PC-3 (cell line): ENCODE measurements around the gene IZUMO2. TPM values are rescaled to one million over a fixed set of nuclear protein-coding genes. Genes with fewer than 3 reads are reported as not detected.
A peak's percentile ranks its signal among the peaks of the same experiment; 100 is the strongest.
"Not testable (repeated sequence)": the region's sequence is repeated elsewhere in the genome, so short reads cannot be mapped to it uniquely, and the experiment has no call there.

Experiments used
- ATAC-seq: fragments of 200-7000 bp; cut with Tn5 transposase; 2 replicates; pipeline ENCODE4 v1.9.1; 2020; ENCODE audit warnings: mild to moderate bottlenecking, moderate library complexity
- BruUV-seq: library from RNA; stranded (reverse); fragments of 400-500 nt; replicated peaks from 2 replicates; lab custom pipeline; 2021; lab: Mats Ljungman, UMichigan
- CTCF ChIA-PET: fragments of 300-600 bp; sonication (Branson Sonifier 250); formaldehyde crosslinking; loops from one replicate; lab custom pipeline; 2022; ENCODE audit warnings: antibody characterized with exemption; lab: Charles Lee
- POLR2A ChIA-PET: fragments of 300-600 bp; sonication (Branson Sonifier 250); formaldehyde crosslinking; loops from one replicate; lab custom pipeline; 2022; ENCODE audit warnings: antibody characterized with exemption; ENCODE audit not compliant: unreplicated experiment; lab: Charles Lee
- DNase-seq: peaks from one replicate; pipeline ENCODE4 v3.0.0-alpha.2; 2015
- H2AFZ ChIP-seq: fragments of 300-600 bp; sonication (generic); 2 replicates; pipeline ENCODE4 v1.6.0; 2016; ENCODE audit warnings: antibody characterized with exemption, low read length
- H3F3A ChIP-seq: fragments of 300-600 bp; sonication (generic); one replicate; pipeline ENCODE4 v1.6.0; 2017; ENCODE audit warnings: antibody characterized with exemption, low read length, control low read depth, mild to moderate bottlenecking; ENCODE audit not compliant: unreplicated experiment
- H3K27ac ChIP-seq: fragments of 300-600 bp; sonication (generic); 2 replicates; pipeline ENCODE4 v1.5.1; 2016; ENCODE audit warnings: mild to moderate bottlenecking, low read length
- H3K27me3 ChIP-seq: fragments of 300-600 bp; sonication (generic); 2 replicates; pipeline ENCODE4 v1.6.1; 2016; ENCODE audit warnings: low read length, mixed read lengths
- H3K36me3 ChIP-seq: fragments of 300-600 bp; sonication (generic); 2 replicates; pipeline ENCODE4 v1.6.1; 2016; ENCODE audit warnings: low read depth, mixed run types, low read length, mixed read lengths
- H3K4me1 ChIP-seq: fragments of 300-600 bp; sonication (generic); 2 replicates; pipeline ENCODE4 v1.5.1; 2016; ENCODE audit warnings: low read length; ENCODE audit not compliant: insufficient read depth
- H3K4me2 ChIP-seq: fragments of 300-600 bp; sonication (generic); 2 replicates; pipeline ENCODE4 v1.6.0; 2016; ENCODE audit warnings: low read length
- H3K4me3 ChIP-seq: fragments of 300-600 bp; sonication (generic); 2 replicates; pipeline ENCODE4 v1.5.1; 2016; ENCODE audit warnings: mild to moderate bottlenecking, low read length, mixed read lengths
- H3K79me2 ChIP-seq: fragments of 300-600 bp; sonication (generic); 2 replicates; pipeline ENCODE4 v1.6.1; 2017; ENCODE audit warnings: low read length, mixed read lengths
- H3K9ac ChIP-seq: fragments of 300-600 bp; sonication (generic); 2 replicates; pipeline ENCODE4 v1.6.0; 2016; ENCODE audit warnings: mild to moderate bottlenecking, low read length
- H3K9me2 ChIP-seq: fragments of 300-600 bp; sonication (generic); replicated peaks from 2 replicates; pipeline ENCODE4 v1.6.1; 2016; ENCODE audit warnings: mixed run types, low read length, mixed read lengths
- H3K9me3 ChIP-seq: fragments of 300-600 bp; sonication (generic); 2 replicates; pipeline ENCODE4 v1.6.1; 2016; ENCODE audit warnings: low read length, mixed read lengths
- H4K20me1 ChIP-seq: fragments of 300-600 bp; sonication (generic); 2 replicates; pipeline ENCODE4 v1.6.1; 2016; ENCODE audit warnings: low read length, mixed read lengths
- intact Hi-C: fragments of 100-400 bp; cut with micrococcal nuclease; formaldehyde crosslinking; loops from 2 replicates; pipeline ENCODE4 v1.9.0; 2023
- total RNA-seq: library from RNA; depleted of rRNA; stranded (reverse); fragments of >200 nt; gene quantifications from 2 replicates; pipeline ENCODE4 v1.2.3, GENCODE V29; 2014

Gene IZUMO2
- total RNA-seq, 1 experiment from 2014 or later, result not detected

GRCh38 chr19:50135856-50136602 lies 27.1 kb downstream of the IZUMO2 start:
- H3K9ac ChIP-seq, BruUV-seq: not testable (repeated sequence)

GRCh38 chr19:50134777-50135719 lies 28.0 kb downstream of the IZUMO2 start:
- intact Hi-C loops, result not testable (repeated sequence)

More at GRCh38 chr19:50135856-50136602, 27.1 kb downstream of the IZUMO2 start:
- H3K79me2 ChIP-seq, intact Hi-C loops, H3F3A ChIP-seq, H3K27ac ChIP-seq, H3K9me3 ChIP-seq, H3K36me3 ChIP-seq, H3K4me1 ChIP-seq, H4K20me1 ChIP-seq, H3K4me3 ChIP-seq, H3K27me3 ChIP-seq, H2AFZ ChIP-seq, H3K9me2 ChIP-seq, ATAC-seq, H3K4me2 ChIP-seq: not testable (repeated sequence)
- ChIA-PET CTCF (interaction anchor here (1.1 kb wide), 2 partner anchors 132 to 601 kb away, joined by 3 to 5 read pairs; no protein-coding TSS in a partner anchor), POLR2A (interaction anchor here (0.7 to 0.8 kb wide), 2 partner anchors 84 to 496 kb away, joined by 4 to 7 read pairs; partner anchors contain the start of gene RRAS)
- peak; percentile 16 for DNase-seq

DNA sequence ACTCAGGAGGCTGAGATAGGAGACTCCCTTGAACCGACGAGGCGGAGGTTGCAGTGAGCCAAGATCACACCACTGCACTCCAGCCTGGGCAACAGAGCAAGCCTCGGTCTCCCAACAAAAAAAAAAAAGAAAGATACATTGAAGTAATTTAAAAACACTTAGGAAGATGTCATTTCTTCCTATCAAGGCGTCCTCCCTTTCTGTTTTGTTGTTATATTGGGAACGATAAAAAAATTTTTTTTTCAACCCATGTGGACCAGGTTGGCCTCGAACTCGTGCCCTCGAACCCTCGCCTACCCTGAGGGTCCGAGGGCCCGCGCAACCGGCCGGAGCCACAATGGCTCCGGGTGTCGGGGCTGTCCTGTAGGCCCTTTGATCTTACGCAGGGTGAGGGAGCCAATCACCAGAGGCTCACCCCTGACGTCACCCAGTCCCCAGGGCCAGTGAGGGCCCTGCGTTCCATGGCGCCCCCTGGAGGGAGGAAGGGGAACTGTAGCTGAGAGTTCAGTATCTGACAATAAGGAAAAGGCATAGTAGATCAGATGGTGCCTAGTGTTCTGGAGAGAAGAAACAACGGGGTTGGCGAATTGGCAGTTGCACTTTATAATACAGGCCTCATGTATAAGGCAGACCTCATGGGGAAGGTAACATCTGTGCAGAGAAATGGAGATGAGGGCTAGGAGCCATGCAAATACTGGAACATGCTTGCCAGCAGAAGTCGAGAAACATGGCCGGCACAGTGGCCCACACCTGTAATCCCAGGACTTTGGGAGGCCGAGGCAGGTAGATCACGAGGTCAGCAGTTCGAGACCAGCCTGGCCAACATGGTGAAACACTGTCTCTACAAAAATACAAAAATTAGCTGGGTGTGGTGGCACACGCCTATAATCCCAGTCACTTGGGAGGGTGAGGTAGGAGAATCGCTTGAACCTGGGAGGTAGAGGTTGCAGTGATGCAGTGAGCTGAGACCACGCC lies 29.3 kb downstream of the IZUMO2 start:
- H3K4me1 ChIP-seq, DNase-seq, intact Hi-C loops, H3K9me3 ChIP-seq, H3K36me3 ChIP-seq, H3K9me2 ChIP-seq, H3K4me2 ChIP-seq, H3K4me3 ChIP-seq, CTCF ChIA-PET, H3F3A ChIP-seq, ATAC-seq, H3K9ac ChIP-seq, H3K79me2 ChIP-seq, H3K27ac ChIP-seq, H4K20me1 ChIP-seq, BruUV-seq, POLR2A ChIA-PET, H2AFZ ChIP-seq, H3K27me3 ChIP-seq: not testable (repeated sequence)

More at GRCh38 chr19:50134777-50135719, 28.0 kb downstream of the IZUMO2 start:
- H3K27ac ChIP-seq, H3K27me3 ChIP-seq, POLR2A ChIA-PET, ATAC-seq, H4K20me1 ChIP-seq, H2AFZ ChIP-seq, H3K79me2 ChIP-seq, H3F3A ChIP-seq, H3K36me3 ChIP-seq, DNase-seq, H3K9me2 ChIP-seq, BruUV-seq, H3K4me2 ChIP-seq, H3K4me3 ChIP-seq, H3K9ac ChIP-seq, H3K9me3 ChIP-seq, H3K4me1 ChIP-seq: not testable (repeated sequence)
- CTCF ChIA-PET, result interaction anchor here (0.6 kb wide), 1 partner anchor 38 kb away, joined by 3 read pairs; no protein-coding TSS in a partner anchor

DNA sequence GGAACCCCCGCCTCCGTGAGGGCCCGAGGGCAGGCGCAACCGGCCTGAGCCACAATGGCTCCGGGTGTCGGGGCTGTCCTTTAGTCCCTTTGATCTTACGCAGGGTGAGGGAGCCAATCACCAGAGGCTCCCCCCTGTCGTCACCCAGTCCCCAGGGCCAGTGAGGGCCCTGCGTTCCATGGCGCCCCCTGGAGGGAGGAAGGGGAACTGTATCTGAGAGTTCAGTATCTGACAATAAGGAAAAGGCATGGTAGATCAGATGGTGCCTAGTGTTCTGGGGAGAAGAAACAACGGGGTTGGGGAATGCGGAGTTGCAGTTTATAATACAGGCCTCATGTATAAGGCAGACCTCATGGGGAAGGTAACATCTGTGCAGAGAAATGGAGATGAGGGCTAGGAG lies 59.1 kb downstream of the IZUMO2 start:
- BruUV-seq, intact Hi-C loops, H2AFZ ChIP-seq, CTCF ChIA-PET, H3K9ac ChIP-seq, H3K4me2 ChIP-seq, H3F3A ChIP-seq, H3K9me3 ChIP-seq, H3K27me3 ChIP-seq, ATAC-seq, H4K20me1 ChIP-seq, H3K36me3 ChIP-seq, POLR2A ChIA-PET, H3K4me3 ChIP-seq, H3K79me2 ChIP-seq, H3K27ac ChIP-seq, H3K9me2 ChIP-seq, H3K4me1 ChIP-seq, DNase-seq: not testable (repeated sequence)

GRCh38 chr19:50103405-50103804 lies 59.7 kb downstream of the IZUMO2 start:
- H3K4me1 ChIP-seq, H3K36me3 ChIP-seq, H3K4me2 ChIP-seq, H2AFZ ChIP-seq, H4K20me1 ChIP-seq, H3K9me3 ChIP-seq, ATAC-seq, H3K79me2 ChIP-seq, H3K27me3 ChIP-seq, CTCF ChIA-PET, DNase-seq, H3K4me3 ChIP-seq, H3F3A ChIP-seq, POLR2A ChIA-PET, BruUV-seq, H3K27ac ChIP-seq, H3K9ac ChIP-seq, intact Hi-C loops, H3K9me2 ChIP-seq: not testable (repeated sequence)
